HG02981 (cell line): ENCODE data around the gene SLX1B.
"Not testable (repeated sequence)": the region's sequence is repeated elsewhere in the genome, so short reads cannot be mapped to it uniquely, and the experiment has no call there.

Experiments used
- ATAC-seq: cut with Tn5 transposase; IDR thresholded peaks from one replicate; pipeline ENCODE4 v1.9.1; 2021; ENCODE audit warnings: mild to moderate bottlenecking, moderate library complexity; ENCODE audit not compliant: unreplicated experiment

SLX1B gene

DNA sequence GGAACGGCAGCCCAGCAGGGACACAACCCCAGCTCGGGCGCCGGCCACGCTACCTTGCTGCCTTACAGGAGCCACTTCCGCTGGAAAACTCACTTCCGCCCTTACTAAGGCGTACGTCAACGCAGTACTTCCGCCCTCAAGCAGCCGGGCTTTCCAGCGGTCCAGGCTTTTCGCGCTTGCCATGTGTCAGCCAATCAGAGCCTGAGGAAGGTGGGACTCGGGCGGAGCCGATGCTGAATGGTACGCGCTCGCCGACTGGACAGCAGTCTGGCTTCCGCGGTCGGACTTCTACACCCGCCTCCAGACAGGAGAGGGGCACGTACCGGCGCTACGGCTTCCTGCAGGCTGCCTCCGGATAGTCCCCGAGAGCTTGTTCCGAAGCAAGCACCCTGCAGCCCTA, at the start of gene SLX1B, which contains the start of gene BOLA2:
SLX1B (plus strand) TSS at position 265 of the 400 bp plus-strand sequence.
BOLA2 (minus strand) TSS at position 83 of the 400 bp plus-strand sequence. CDS start 98 bp downstream, outside the sequence.
- peak; percentile 82 for ATAC-seq

DNA sequence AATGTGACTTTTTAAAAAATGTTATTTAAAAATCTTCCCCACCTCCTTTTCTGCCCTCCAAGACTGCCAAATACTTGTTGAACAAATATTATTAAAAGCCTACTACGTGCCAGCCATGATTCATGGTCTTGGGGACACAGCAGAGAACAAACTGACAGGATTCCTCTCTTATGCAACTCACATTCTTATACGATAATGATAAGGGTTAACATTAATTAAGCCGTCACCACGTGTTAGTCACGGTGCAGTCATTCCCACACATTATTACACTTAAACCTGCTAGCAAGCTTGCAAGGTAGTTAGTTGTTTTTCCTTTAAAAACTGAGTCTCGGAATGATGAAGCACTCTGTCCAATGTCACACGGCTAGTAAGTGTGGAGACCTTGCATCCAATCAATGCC, 49.1 kb upstream of the SLX1B start:
- not testable (repeated sequence) for ATAC-seq

DNA sequence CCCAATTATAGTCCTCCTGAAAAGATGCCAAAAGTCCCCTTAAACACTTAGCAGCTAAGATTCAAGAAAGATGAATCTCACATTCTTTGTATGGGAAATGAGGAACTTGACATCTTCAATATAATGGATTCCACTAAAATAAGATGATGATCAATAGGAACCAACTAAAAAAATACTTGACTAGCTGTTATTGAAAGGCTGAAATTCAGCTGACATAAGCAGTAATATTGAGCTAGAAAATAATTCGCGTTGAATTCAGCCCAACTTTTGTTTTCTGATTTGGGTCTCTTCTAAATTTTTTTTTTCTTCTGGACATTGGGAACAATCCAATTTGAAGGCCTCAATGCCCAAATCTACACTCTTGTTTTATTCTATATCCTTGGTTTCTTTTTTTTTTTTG, 30.7 kb upstream of the SLX1B start:
- not testable (repeated sequence) for ATAC-seq

DNA sequence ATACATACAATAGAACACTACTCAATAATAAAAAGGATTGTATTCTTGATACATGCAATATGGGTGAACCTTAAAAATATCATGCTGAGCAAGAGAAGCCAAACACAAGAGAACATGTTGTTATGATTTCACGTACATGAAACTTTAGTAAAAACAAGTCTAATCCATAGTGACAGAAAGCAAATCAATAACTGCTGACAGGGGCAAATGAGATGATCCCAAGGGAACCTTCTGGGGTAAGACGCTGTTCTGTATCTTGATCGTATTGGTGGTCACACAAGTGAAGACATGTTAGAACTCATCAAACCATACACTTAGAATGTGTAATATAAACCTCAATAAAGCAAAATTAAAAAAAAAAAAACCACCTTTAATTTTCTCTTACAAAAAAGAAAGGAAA, 28.9 kb upstream of the SLX1B start:
- not testable (repeated sequence) for ATAC-seq

DNA sequence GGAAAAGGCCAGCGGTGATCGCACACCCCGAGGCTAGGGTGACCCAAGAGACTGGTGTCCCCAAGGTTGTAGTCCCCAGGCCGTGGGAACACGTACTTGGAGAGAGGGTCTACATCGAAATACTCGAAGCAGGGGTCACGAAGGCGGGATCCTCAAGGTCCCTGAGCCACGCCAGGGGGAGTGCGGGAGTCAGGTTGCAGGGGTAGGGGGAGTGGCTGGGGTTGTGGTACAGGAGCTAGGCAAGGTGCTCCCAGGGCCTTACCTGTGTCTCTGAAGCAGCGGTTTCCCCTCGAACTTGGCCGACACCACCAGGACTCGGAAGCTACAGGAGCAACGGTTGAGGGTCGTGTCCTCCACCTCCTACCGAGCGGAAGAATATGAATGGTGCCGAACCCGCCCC, 579 bp upstream of the SLX1B start:
- peak; percentile 7 for ATAC-seq

DNA sequence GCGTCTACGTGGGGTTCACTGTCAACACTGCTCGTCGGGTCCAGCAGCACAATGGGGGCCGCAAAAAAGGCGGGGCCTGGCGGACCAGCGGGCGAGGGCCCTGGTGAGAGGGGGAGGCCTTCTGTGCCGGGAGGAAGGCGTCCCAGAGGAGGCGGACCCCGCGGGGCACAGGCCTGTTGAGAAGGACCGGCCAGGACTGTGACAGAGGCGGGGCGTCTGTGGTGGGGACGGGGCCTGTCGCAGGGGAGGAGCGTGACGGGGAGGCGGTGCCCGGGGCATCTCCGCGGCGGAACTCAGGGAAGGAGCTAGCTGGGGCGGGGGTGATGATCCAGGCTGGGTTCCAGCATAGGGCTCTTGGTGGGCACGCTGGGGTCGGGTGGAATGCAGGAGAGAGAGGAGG, 495 bp downstream of the SLX1B start:
- peak; percentile 51 for ATAC-seq

DNA sequence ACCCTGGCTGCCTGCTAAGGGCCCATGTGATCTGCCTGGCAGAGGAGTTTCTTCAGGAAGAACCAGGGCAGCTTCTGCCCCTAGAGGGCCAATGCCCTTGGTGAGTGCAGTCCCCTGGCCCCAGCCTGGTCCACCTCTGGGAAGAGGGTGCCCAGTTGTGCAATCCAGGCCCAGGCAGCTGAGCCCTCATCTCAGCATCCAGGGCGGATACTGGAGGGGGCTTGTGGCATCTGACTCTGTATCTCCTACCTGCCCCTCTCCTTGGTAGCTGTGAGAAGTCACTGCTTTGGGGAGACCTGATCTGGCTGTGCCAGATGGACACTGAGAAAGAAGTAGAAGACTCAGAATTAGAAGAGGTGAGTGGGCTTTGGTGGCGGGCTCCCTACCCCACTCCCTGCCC, 3.3 kb downstream of the SLX1B start:
- not testable (repeated sequence) for ATAC-seq

DNA sequence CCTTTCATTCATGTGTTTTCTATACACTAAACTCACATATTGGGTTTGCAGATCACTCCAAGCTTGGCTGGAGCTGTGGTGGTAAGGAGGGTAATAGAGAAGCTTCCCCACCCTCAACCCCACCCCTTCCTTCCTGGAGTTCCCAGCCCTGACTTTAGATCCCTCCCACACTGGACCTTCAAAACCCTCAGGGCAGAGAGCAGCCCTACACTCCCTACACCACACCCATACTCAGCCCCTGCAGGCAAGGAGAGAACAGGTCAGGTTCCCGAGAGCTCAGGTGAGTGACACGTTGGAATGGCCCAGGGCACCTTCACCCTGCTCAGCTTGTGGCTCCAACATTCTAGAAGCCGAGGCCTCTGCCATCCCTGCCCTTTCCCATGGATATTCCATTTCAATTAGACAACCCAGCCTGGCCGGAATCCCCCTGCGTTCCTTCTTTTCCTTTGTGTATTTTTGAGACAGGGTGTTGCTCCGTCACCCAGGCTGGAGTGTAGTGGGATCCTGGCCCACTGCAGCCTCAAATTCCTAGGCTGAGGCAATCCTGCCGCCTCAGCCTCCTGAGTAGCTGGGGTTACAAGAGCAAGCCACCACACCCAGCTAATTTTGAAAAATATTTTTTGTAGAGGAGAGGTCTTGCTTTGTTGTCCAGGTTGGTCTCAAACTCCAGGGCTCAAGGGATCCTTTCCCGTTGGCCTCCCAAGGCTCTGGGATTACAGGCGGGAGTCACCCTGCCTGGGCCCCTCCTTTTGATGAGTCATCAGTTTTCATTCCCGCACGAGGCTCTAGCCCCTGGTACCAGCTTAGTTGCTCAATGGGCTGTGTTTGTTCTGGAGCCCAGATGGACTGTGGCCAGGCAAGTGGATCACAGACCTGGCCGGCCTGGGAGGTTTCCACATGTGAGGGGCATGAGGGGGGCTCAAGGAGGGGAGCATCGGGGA, 5.6 kb downstream of the SLX1B start, which contains the start of gene SULT1A4:
SULT1A4 (plus strand) TSS at position 208 of the 941 bp plus-strand sequence. CDS start 1,473 bp downstream, outside the sequence.
- ATAC-seq: not testable (repeated sequence)

DNA sequence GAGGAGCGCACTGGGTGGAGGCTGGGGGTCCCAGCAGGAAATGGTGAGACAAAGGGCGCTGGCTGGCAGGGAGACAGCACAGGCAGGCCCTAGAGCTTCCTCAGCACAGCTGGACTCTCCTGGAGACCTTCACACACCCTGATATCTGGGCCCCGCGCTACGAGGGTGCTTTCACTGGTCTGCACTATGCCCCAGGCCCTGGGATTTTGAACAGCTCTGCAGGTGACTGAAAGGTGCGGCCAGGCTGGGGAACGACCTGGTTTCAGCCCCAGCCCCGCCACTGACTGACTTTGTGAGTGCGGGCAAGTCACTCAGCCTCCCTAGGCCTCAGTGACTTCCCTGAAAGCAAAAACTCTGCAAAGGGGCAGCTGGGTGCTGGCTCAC, 6.3 kb downstream of the SLX1B start:
- not testable (repeated sequence) for ATAC-seq

DNA sequence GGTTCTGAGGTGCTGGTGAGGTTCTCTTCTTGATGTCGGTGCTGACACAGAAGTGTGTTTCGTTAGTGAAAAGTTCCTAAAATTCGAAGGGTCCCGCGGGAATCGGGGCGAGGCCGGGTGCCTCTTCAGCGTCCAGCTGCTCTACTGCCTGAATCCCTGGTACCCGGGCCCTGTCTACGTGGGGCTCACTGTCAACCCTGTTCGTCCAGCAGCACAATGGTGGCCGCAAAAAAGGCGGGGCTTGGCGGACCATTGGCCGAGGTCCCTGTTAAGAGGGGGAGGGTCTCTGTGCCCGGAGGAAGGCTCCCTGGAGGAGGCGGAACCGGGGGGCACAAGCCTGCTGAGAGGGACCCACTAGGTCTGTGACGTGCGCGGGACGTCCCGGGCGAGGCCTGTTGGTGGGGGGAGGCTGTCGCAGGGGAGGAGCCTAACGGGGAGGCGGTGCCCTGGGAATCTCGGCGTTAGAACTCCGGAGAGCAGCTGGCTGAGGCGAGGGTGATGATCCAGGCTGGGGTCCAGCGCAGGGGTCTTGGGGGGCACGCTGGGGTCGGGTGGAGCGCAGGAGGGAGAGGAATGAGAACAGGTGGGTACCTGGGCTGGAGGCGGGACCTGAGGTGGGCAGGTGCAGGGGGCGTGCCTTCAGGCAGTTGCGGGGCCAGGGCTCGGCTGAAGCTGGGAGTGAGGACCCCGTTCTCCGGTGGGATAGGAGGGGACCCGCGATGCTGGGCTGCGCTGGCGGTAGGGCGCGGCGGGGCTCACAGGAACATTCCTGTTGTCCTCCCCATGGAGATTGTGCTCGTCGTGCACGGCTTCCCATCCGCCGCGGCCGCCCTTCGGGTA, 11.9 kb downstream of the SLX1B start:
- not testable (repeated sequence) for ATAC-seq

DNA sequence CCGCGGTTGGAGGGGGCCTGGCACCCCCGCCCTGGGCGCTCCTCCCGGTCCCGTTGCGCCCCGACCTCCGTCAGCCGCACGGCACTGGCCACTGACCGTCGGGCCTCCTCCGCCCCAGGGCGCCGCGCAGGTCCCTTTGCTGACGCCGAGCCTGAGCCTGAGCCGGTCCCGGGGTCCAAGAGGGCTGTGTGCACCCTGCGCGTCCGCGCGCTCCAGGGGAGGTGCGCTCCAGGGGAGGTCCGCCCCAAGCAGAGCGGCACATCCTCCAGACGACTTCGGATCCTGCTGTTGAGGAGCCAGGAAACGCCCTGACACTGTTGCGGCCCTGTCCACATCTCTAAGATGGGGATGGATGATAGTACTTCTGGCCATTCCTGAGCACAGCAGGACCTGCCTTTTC, 12.6 kb downstream of the SLX1B start:
- not testable (repeated sequence) for ATAC-seq

DNA sequence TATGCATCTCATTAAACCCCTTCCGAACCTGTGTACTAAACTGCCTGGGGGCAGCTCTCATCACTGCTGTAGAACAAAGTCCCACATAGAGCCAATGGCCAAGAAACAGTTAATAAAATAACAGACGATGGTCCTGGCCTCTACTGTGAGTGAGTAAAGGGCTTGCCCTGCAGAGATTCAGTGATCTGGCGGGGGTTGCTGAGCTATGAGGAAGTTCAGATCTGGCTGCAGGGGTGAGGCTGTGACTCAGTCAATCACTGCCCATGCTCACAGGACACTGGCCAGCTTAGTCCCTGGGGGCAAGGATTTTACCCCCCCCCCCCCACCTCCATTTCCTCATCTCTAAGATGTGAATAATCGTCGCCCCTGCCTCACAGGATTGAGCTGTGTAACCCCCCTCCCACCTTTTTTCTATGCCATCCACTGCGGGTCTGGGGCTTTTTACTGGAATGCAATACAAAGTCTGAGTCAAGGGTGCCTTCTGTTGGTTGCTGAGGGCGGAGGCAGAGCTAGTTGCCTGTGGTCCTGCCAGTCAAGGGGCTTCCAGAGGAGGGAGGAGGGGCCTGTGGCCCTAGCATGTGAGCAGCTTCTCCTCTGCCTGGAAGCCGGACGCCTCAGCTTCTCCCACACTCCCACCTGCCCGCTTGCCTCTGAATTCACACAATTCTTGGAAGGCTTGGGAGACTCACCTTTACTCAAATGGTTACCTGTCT, 13.5 kb downstream of the SLX1B start:
- ATAC-seq: not testable (repeated sequence)

DNA sequence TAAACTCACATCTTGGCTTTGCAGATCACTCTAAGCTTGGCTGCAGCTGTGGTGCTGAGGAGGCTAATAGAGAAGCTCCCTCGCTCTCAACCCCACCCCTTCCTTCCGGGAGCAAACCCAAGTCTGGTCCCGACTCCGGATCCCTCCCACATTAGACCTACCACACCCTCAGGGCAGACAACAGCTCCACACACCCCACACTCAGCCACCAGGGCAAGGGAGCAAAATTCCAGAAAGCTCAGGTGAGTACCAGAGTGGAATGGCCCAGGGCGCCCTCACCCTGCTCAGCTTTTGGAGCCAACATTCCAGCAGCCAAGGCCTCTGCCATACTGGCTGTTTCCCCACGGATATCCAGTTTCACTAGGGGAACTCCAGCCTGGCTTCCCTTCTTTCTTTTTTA, 15.3 kb downstream of the SLX1B start:
- ATAC-seq: not testable (repeated sequence)

DNA sequence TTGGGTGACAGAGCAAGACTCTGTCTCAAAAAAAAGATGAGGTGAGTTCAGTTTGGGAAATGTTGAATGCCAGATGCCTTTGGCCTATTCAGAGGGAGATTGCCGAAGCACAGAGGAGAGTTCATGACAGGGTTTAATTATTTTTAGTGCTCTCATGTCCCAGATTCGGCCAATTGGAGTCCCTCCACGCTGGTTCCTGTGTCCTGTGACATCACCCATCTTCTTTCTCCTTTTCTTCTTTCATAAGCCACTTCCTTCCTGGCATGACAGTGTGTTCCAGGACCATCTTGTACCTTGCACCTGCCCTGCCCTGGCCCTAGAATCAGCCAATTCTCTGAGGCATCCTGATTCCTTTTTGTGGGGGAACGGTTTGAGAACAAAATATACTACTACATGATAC, 17.7 kb downstream of the SLX1B start:
- ATAC-seq: not testable (repeated sequence)

DNA sequence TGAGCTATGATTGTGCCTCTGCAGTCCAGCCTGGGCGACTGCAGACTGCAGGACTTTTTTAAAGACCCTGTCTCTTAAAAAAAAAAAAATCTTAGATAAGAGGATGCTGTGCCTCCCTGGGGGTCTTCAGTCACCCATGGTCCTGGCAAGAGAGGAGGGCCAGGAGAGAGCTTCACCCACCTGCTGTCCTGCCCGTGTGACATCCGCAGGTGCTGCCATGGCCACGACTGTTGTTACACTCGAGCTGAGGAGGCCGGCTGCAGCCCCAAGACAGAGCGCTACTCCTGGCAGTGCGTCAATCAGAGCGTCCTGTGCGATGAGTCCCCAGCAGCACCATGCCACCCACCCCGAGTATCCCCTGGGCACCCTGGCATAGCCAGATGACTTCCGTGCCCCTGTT, 27.9 kb downstream of the SLX1B start:
- not testable (repeated sequence) for ATAC-seq

DNA sequence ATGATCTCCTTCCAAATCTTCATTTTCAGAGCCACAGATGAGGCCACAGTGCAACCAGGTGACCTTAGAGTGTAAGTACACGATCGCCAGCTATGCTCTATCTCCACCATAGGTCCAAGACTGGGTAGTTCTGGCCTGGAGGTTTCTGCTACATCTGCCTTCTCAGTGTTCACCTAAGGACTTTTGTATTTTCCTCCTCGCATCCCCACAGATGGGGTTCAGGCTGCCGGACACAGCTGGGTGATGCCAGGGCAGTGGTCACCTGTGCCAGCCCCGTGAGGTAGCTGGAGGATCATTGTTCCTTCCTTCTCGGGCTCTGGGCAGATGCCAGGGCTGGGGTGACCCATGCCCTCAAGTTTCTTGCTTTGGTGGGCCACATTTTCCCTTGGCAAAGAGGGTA, 52.0 kb downstream of the SLX1B start, which contains the start of gene NPIPB12:
NPIPB12 (minus strand) TSS at position 101 of the 400 bp plus-strand sequence.
- ATAC-seq: not testable (repeated sequence)
